Measurements from ENCODE around the gene DDX24.

The DDX24 gene

GRCh38 chr14:94042433-94043091, 38.4 kb downstream of the DDX24 start:
- POLR2A ChIA-PET, result no interaction called here
- CTCF ChIA-PET, result interaction anchor here (1.0 to 1.2 kb wide), 2 partner anchors 17 to 103 kb away, joined by 4 read pairs; partner anchors contain the start of gene OTUB2
- no peak for TF ChIP-seq CTCF (IDR thresholded peaks at IDR 0.05; ENCODE audit: control extremely low read depth, extremely low read depth, low read depth, missing control alignments)
- no peak for DNase-seq (ENCODE audit: extremely low spot score)

- CTCF ChIA-PET, result interaction anchor here (1.0 to 1.2 kb wide), 2 partner anchors 16 to 102 kb away, joined by 4 read pairs; partner anchors contain the start of gene OTUB2
- TF ChIP-seq CTCF (IDR thresholded peaks at IDR 0.05; ENCODE audit: control extremely low read depth, extremely low read depth, low read depth, missing control alignments), result no peak
- POLR2A ChIA-PET, result no interaction called here
- DNase-seq (ENCODE audit: extremely low spot score), result no peak
Observed at GRCh38 chr14:94041551-94042346, 39.3 kb downstream of the DDX24 start.

DNA sequence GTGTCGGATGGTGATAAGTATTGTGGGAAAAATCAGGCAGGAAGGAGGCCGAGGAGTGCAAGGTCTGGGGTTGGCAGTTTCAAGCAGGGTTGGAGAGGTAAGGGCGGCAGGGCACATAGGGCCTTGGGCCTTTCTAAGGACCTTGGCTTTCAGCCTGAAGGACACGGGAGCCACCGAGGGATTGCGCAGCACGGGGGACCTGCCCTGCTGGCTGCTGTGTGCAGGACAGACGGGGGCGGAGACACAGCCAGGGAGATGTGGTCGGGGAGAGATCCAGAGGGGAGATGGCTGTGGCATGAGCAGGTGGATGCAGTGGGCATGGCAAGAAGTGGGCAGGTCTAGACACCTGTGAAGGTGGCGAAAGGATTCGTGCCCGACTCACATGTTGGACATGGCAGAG, 40.2 kb downstream of the DDX24 start:
- TF ChIP-seq CTCF (IDR thresholded peaks at IDR 0.05; ENCODE audit: control extremely low read depth, extremely low read depth, low read depth, missing control alignments), result no peak
- CTCF ChIA-PET, result no interaction called here
- no peak for DNase-seq (ENCODE audit: extremely low spot score)
- POLR2A ChIA-PET, result no interaction called here

DNA sequence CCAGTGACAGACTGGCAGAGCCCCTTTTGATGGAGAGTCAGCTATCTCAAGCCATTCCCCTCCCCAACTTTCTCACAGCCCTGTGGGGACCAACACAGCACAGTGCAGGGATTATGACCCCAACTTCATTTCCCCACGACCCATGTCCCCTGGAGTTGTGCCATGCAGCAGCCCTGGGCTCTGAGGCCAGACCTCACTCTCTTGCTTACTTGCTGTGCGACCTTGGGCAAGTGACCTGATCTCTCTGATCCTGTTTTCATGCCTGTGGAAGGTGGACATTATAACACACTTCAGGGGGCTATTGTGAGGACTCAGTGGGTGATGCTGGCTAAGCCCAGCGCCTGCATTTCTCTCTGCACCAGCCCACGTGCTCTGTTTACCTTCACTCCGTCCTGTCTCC, 40.8 kb downstream of the DDX24 start:
- POLR2A ChIA-PET, result no interaction called here
- no peak for TF ChIP-seq CTCF (IDR thresholded peaks at IDR 0.05; ENCODE audit: control extremely low read depth, extremely low read depth, low read depth, missing control alignments)
- DNase-seq (ENCODE audit: extremely low spot score), result no peak
- CTCF ChIA-PET, result interaction anchor here (9.0 kb wide), 1 partner anchor 19 kb away, joined by 151 read pairs; the partner anchor contains the start of gene OTUB2

DNA sequence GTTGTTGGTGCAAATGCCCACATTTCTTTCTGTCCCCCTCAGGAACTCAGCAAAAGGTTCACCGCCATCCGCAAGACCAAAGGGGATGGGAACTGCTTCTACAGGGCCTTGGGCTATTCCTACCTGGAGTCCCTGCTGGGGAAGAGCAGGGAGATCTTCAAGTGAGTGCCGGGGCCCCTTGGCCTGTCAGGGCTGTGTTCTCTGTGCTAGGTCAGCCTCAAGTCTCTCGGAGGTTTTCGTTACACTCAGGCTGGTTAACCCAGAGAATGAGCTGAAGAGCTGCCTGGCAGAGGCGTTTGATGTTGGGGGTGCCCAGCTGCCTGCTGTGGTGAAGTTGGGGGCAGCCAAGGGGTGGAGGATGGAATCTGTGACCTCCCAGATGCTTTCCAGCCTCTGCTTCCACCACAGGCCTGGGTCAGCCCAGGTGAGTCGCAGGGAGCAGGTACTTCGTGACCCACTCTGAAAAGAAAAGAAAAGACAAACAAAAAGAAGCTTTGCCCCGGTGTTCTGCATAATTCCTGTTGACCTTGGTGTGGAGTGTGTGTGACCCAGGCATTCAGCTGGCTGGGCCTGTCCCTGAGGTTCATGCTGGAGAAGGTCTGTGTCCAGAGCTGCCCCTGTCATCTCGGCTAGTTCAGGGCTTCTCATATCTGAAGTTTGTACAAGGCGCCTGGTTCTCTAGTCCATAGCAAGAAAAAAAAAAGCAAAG, 41.9 kb downstream of the DDX24 start:
- DNase-seq (ENCODE audit: extremely low spot score), result no peak
- ChIA-PET CTCF (interaction anchor here (1.3 to 9.0 kb wide), 5 partner anchors 18 to 141 kb away, joined by 3 to 182 read pairs (median 57); partner anchors contain the start of gene OTUB2), POLR2A (no interaction called here)
- TF ChIP-seq CTCF (IDR thresholded peaks at IDR 0.05; ENCODE audit: control extremely low read depth, extremely low read depth, low read depth, missing control alignments), result no peak

- no peak for DNase-seq (ENCODE audit: extremely low spot score)
- CTCF ChIA-PET, result interaction anchor here (0.8 to 9.0 kb wide), 12 partner anchors 9 to 141 kb away, joined by 3 to 182 read pairs (median 31); partner anchors contain the start of genes IFI27L2 and OTUB2
- TF ChIP-seq CTCF (IDR thresholded peaks at IDR 0.05; ENCODE audit: control extremely low read depth, extremely low read depth, low read depth, missing control alignments), result no peak
- POLR2A ChIA-PET, result no interaction called here
Observed at GRCh38 chr14:94038510-94038909, 42.5 kb downstream of the DDX24 start.

Data from GM10248 (cell line).